ENCODE results near the gene TRIM31.

DNA sequence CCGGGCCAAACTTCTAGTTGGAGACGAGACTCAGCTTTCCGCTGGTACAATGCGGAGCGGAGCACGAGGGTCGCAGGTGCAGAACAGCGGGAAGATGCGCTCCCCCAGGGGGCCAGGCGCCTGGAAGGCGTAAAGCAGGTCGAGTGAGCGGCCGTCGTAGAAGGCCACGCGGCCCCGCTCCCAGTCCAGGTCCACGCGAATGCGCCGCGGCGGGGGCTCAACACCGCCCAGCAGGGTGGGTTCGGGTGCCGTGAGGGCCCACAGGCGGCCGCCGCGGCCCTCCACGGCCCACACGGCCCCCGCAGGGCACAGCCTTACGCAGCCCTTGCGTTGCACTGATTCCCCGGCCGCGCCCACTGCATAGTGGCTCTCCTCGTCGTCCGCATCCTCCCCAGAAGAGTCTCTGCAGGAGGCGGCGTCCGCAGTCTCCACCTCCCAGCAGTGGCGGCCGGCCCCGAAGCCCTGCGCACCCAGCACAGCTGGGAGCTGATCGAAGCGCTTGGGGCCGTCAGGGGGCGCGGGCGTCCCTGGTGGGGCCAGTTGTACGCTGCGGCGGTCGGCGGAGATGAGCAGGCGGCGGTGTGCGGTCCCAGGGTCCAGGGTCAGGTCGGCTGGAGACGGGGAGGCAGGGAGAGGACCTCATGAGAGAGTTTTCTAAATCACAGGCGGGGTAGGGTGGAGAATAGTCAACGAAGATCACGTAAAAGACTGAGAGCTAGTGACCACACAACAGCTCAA is 41.6 kb downstream of the TRIM31 start:
- TF ChIP-seq, protein P1, sequence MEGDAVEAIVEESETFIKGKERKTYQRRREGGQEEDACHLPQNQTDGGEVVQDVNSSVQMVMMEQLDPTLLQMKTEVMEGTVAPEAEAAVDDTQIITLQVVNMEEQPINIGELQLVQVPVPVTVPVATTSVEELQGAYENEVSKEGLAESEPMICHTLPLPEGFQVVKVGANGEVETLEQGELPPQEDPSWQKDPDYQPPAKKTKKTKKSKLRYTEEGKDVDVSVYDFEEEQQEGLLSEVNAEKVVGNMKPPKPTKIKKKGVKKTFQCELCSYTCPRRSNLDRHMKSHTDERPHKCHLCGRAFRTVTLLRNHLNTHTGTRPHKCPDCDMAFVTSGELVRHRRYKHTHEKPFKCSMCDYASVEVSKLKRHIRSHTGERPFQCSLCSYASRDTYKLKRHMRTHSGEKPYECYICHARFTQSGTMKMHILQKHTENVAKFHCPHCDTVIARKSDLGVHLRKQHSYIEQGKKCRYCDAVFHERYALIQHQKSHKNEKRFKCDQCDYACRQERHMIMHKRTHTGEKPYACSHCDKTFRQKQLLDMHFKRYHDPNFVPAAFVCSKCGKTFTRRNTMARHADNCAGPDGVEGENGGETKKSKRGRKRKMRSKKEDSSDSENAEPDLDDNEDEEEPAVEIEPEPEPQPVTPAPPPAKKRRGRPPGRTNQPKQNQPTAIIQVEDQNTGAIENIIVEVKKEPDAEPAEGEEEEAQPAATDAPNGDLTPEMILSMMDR (IDR thresholded peaks at IDR 0.05 in 8 of 11, conservative IDR thresholded peaks at IDR 0.05 in 3 of 11): peak in 1 of 11 experiments; percentile 27
- peak; percentile 38 to 82 (median 79) for TF ChIP-seq POLR2AphosphoS5 (IDR thresholded peaks at IDR 0.05)
- no peak for TF ChIP-seq POLR2A (IDR thresholded peaks at IDR 0.05)

Measured in spleen (tissue), 7 donors.